CD4-positive, alpha-beta T cell treated with Interferon alpha-2 for 1 hour (primary cell): ENCODE results near the gene LYPD8.

ENCODE experiments used
- DNase-seq, 2 donors: peaks; one replicate each; pipeline ENCODE4 v3.0.0-alpha.2; 2020 to 2022

The LYPD8 gene

DNA sequence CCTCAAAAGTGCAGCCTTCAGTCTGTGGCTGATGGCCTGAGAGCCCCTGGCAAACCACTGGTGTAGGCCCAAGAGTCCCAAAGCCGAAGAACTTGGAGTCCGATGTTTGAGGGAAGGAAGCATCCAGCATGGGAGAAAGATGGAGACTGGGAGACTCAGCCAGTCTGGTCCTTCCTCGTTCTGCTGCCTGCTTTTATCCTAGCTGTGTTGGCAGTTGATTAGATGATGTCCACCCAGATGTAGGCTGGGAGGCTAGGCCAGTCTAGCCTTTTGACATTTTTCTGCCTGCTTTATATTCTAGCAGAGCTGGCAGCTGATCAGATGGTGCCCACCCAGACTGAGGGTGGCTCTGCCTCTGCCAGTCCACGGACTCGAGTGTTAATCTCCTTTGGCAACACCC lies 1.1 kb upstream of the LYPD8 start:
- no peak for DNase-seq

- DNase-seq: no peak
These were observed 592 bp upstream of the LYPD8 start for GRCh38 chr1:248756151-248756550.

DNA sequence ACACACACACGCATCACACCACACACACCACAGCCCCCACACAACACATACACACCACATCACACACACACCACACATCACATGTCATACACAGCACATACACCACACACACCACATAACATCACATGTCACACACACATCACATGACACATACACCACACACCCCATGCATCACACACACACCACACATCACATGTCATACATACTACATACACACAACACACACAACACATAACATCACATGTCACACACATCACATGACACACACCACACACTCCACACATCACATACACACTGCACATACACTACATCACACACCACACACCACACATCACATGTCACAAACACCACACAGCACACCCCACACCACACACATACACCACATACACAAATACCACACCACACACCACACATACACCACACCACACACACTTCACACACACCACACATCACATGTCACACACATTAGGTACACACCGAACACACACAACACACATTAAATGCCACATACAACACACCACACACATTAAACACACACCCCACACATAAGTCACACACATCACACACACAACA lies 1.8 kb downstream of the LYPD8 start:
- DNase-seq: no peak

DNA sequence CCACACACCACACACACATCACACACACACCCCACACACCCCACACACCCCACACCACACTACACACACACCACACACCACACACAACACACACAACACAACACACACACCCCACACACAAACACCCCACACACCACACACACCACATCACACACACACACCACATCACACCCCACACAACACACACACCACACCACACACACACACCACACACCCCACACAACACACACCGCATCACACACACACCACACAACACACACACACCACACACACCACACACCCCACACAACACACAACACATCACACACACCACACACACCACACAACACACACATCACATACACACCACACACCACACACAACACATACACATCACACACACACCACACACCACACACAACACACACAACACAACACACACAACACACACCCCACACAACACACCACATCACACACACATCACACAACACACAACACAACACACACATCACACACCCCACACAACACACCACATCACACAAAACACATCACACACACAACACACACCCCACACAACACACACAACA lies 2.4 kb downstream of the LYPD8 start:
- no peak for DNase-seq

- DNase-seq: no peak
These were observed 3.2 kb downstream of the LYPD8 start for GRCh38 chr1:248752161-248753028.

DNA sequence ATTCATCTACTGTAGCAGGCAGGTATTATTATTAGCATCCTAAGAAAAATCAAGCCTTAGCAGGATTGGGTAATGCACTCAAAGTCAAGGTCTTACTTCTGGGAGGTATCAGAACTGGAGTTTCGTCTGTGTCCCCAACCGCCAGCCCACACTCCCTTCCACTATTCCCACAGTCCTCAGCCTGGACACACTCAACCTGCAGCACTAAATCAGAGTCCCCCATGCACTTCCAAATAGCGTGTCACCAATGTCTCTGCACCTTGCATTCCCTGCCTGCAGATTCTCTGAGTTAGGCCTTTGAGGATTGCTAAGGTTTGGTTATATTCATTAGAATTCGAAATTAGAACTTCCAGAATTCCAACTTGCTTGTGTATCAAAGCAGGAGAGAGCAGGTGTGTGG lies 3.9 kb downstream of the LYPD8 start:
- no peak for DNase-seq

DNA sequence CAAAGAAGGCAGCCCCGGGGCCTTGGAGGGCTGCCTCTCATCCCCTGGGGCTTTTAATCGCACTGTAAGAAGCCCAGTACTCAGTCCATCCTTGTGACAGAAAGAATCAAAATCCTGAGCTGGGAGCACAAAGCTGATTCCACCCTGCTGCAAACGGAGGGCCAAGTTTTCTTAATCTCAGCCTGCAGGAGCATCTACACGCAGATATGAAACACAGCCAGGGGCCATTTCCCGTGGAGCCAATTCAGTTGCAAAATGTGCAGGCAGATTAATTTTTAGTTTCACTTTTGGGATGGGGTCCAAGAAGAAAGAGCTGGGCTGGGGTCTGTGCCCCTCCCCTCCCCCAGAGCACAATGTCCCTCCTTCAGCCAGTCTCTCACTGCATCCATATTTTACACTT lies 4.4 kb downstream of the LYPD8 start:
- DNase-seq: no peak

DNA sequence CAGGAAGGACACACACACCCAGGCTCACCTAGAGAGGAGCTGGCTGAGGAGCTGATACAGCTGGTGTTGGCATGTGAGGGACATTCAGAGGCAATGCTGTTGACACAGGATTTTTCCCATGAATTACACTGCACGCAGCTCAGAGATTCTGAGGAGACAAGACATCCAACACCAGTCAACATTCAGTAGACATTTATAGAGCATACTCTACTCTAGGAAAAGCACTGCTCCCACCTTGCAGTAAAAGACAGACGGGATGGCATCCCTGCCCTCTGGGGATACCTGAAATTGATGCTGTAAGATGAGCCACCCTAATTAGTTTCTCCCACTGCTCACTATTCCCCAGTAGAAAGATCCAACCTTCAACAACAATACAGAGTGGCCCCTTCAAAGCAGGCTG lies 5.1 kb downstream of the LYPD8 start:
- DNase-seq: no peak

GRCh38 chr1:248748211-248748610 lies 7.3 kb downstream of the LYPD8 start:
- DNase-seq: no peak

DNA sequence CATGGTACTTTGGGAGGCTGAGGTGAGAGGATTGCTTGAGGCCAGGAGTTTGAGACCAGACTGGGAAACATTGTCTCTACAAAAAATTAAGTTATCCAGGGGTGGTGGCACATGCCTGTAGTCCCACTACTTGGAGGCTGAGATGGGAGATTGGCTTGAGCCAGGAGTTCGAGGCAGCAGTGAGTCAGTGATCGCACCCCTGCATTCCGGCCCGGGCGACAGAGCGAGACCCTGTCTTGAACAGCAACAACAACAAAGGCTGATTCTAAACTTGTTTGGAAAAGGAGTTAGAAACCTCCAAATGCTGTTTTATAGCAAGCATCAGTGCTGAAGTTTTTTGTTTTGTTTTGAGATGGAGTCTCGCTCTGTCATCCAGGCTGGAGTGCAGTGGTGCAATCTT lies 14.7 kb downstream of the LYPD8 start:
- no peak for DNase-seq

GRCh38 chr1:248739572-248740205 lies 15.9 kb downstream of the LYPD8 start:
- DNase-seq: no peak

DNA sequence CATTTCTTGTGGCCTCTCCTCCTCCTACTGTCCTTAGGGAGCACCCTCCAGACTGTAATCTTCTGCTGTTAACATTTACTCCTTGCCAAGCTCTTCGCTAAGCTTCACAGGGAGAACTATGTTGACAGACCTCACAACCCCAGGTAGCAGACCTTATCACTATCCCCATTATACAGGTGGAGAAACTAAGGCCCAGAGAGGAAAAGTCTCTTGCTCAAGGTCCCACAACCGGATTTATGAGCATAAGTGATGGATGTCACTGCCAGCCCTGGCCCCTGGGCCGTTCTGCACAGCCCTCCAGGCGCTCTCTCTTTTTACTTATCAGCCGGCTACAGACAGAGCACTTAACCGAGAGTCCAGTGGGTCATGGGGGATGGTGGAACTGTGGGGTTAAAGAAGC lies 18.1 kb downstream of the LYPD8 start:
- no peak for DNase-seq

DNA sequence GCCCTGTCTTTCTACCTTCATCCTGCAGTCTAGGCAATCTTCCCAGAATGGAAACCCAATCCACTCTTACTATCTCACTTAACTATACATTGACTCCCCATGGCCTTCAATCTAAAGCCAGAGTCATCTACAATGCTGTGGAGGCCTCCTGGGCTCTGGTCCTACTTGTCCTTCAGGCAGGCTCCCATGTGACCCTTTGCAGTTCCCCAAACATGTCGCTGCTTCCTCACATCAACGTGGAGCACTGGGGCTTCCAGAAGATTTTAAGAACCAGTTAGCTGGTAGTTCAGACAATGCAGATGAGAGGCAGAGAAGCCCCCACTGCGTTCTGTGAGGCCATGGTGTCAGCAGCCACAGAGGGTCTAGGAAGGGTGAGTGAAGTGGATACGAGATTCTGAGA lies 18.6 kb downstream of the LYPD8 start:
- DNase-seq: no peak

- no peak for DNase-seq
These were observed 22.0 kb downstream of the LYPD8 start for GRCh38 chr1:248733566-248733965.

GRCh38 chr1:248730507-248731335 lies 24.8 kb downstream of the LYPD8 start:
- no peak for DNase-seq

GRCh38 chr1:248714248-248714647 lies 41.3 kb downstream of the LYPD8 start:
- DNase-seq: no peak

DNA sequence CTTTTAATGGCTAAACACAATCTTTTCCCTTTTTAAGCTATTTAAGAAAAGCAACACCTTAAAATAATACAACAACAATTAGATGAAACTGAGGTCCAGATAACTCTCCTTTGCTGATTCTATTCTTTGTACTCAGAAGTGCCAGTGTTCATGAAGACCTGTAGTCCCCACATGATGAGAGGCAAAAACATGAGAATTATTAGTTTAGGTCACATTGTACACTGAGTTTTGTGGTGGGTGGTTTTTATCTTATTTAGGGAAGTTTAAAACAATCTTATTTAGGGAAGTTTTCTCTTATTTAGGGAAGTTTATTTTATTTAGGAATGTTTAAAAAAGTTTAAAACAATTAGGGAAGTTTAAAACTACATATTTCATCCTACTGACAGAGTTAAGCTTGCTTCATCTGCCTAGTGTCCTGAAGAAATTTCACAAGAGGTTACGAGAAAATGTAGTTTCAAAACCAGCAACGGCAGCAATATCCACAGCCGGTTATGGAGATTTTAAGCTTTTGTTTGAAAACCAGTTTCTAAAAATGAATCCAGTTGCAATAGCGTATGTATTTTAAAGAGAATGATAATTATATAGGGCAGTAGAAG lies 45.2 kb downstream of the LYPD8 start:
- DNase-seq: no peak

DNA sequence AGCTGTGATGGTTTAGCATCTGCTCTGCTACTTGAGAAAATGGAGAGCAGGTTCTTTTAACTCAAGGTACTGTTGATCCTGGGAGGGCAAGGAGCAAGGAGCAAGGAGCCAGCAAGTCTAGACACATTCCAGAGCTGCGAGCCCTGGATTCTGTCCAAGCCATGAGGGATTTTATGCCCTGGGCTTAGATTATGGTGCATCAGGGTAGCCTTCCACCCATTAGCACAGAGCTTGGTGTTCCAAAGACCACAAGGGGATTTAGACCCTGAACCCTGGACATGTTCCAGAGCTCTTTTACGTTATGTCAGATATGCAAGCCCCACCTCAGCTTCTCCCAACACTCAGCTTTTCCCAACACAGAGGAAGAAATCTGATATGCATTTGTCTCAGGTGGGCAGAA lies 51.0 kb downstream of the LYPD8 start:
- no peak for DNase-seq

- DNase-seq: no peak
These were observed 51.9 kb downstream of the LYPD8 start for GRCh38 chr1:248703674-248704073.

DNA sequence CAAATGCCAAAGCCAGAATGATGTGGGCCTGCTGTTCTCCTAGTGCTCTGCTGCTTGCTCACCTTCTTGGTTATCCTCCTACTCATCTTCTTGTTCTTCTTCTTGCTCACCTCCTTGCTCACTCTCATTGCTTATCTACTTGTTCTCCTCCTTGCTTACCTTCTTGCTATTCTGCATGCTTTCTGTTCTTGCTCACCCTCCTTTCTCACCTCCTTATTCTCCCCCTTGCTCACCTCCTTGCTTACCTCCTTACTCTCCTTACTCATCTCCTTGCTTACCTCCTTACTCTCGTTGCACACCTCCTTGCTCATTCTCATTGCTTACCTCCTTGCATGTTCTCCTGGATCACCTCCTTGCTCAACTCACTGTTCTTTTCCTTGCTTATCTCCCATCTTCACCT lies 52.8 kb downstream of the LYPD8 start, which contains the start of gene OR14I1:
OR14I1 (minus strand) TSS at position 53 of the 400 bp plus-strand sequence.
- DNase-seq: no peak

DNA sequence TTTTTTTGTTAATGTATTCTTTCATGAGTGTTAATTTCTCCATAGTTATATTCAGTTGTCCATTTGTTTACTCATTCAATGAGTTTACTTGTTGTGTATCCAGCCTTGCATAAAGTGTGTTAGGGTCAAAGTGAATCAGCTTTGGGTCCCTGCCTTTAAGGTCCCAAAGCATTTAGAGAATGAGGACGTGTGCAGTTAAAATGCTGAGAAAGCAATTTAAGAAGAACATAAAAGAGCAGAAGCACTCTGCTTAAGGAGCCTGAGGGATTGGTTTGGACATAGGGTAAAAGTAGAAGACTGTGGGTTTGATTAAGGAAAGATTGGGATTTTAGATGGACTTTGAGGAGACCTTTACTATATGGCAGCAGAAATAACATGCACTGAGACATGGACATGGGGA lies 56.5 kb downstream of the LYPD8 start:
- no peak for DNase-seq

DNA sequence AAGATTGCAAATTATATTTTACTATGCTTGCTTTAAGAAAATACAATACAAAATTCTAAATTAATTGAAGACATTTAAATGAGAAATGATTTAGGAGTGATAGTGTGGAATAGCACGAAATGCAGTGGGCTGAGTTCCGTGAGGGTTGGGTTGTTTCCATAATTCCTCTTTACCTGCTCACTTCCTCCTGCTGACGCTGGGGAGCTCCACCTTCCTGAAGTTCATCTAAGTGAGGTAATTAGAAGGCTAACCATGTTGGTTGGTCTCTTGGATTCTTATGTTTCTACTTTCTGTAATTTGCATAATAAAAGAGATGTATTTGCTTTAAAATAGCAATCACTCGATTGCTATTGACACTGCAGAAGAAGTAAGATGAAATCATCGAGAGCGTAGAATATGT lies 57.7 kb downstream of the LYPD8 start:
- no peak for DNase-seq

DNA sequence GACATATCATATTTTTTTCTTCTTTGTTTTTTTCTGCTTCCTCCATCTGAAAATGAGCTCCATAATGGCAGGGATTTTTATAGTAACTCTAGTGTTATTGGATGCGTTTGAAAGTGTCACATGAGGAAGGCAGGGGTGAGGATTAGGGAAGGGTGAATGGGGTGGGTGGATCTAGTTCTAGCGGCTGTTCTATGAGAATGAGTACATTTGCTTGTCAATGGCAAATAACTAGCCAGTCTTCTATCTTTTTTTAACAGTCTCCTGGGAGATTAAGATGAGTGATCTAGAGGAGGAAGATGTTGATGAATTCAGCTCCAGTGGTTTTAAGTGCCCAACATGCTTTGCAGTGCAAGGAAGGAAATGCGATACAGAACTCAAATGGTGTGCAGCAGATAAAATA lies 58.8 kb downstream of the LYPD8 start:
- no peak for DNase-seq
